Spleen (tissue), 11 donors: Measurements from ENCODE around the gene GATAD1. TPM values are rescaled to one million over a fixed set of nuclear protein-coding genes. Genes with fewer than 3 reads are reported as not detected.
"Not testable (repeated sequence)": the region's sequence is repeated elsewhere in the genome, so short reads cannot be mapped to it uniquely, and the experiment has no call there.

ENCODE experiments used
- DNase-seq: peaks from one replicate; pipeline ENCODE4 v3.0.0-alpha.2; 2020
- H3K27ac ChIP-seq, 8 donors: fragments of 200-600 bp; sonication (generic) in 7 of 8; 1 replicate in 4 of 8; 2 replicates in 4 of 8; pipeline versions ENCODE4 v1.5.0 to v1.8.0; 2016 to 2021; ENCODE audit warnings: inconsistent platforms in 4 of 8, mild to moderate bottlenecking in 4 of 8, moderate library complexity in 1 of 8
- H3K27me3 ChIP-seq, 7 donors: fragments of 200-600 bp; sonication (generic) in 6 of 7; replicated peaks in 1 of 7; 1 replicate in 4 of 7; 2 replicates in 3 of 7; pipeline versions ENCODE4 v1.5.0 to v1.8.0; 2016 to 2021; ENCODE audit warnings: inconsistent platforms in 3 of 7, mild to moderate bottlenecking in 1 of 7
- H3K36me3 ChIP-seq, 6 donors: fragments of 200-600 bp; sonication (generic) in 5 of 6; 1 replicate in 4 of 6; 2 replicates in 2 of 6; pipeline versions ENCODE4 v1.5.0 to v1.8.0; 2016 to 2021; ENCODE audit warnings: inconsistent platforms in 2 of 6
- H3K4me1 ChIP-seq, 6 donors: fragments of 200-600 bp; sonication (generic) in 5 of 6; 1 replicate in 3 of 6; 2 replicates in 3 of 6; pipeline versions ENCODE4 v1.5.0 to v1.8.0; 2016 to 2021; ENCODE audit warnings: inconsistent platforms in 3 of 6
- H3K4me3 ChIP-seq, 8 donors: fragments of 200-600 bp; sonication (generic) in 7 of 8; 1 replicate in 4 of 8; 2 replicates in 4 of 8; pipeline versions ENCODE4 v1.5.0 to v1.8.0; 2016 to 2021; ENCODE audit warnings: inconsistent platforms in 4 of 8, mild to moderate bottlenecking in 4 of 8, moderate library complexity in 2 of 8
- H3K9me3 ChIP-seq, 8 donors: fragments of 200-600 bp; sonication (generic) in 7 of 8; 1 replicate in 4 of 8; 2 replicates in 4 of 8; pipeline versions ENCODE4 v1.5.0 to v1.8.0; 2016 to 2021; ENCODE audit warnings: inconsistent platforms in 4 of 8
- POLR2A ChIP-seq, 3 donors: fragments of 450-650 bp; IDR thresholded peaks; one replicate each; pipeline ENCODE4 v1.5.1; 2017; ENCODE audit warnings: antibody characterized with exemption in 3 of 3, mild to moderate bottlenecking in 1 of 3
- POLR2AphosphoS5 ChIP-seq, 3 donors: sonication (generic); formaldehyde crosslinking; IDR thresholded peaks; one replicate each; pipeline ENCODE4 v1.5.1; 2017; ENCODE audit warnings: antibody characterized with exemption in 3 of 3
- WGBS, 5 donors: extraction: QIAGEN DNeasy Blood & Tissue Kit in 3 of 5; methylation state at CpG; one replicate each; pipeline versions ENCODE4 v1.1.5 to v1.1.7; 2013 to 2018; 5-methylcytosine and 5-hydroxymethylcytosine counted together
- intact Hi-C: fragments of 100-400 bp; cut with DNase I; formaldehyde crosslinking; loops from one replicate; pipeline ENCODE4 v1.15.0; 2023; ENCODE audit warnings: low total_unique reads
- polyA plus RNA-seq, 3 donors: library from polyadenylated mRNA; stranded (reverse); fragments of 200-250 nt; gene quantifications; one replicate each; pipeline ENCODE4 v1.2.1, GENCODE V29; 2013
- total RNA-seq, 7 donors: library from RNA; depleted of rRNA in 3 of 7; stranded (reverse); fragments of >200 nt in 3 of 7; fragmentation: NEBNext Ultra II Directional in 4 of 7; extraction: Animal tissue kit (Norgen Biotek cat#: 25700) in 4 of 7; gene quantifications; one replicate each; pipeline versions ENCODE4 v1.1.0 to v1.2.1, GENCODE V29; 2016 to 2021
- TF ChIP-seq, protein P1 (sequence below), 11 experiments: fragments of 200-600 bp in 7 of 11; fragments of 450-650 bp in 4 of 11; sonication (generic) in 4 of 11; IDR thresholded peaks in 8 of 11; conservative IDR thresholded peaks in 3 of 11; 1 replicate in 7 of 11; 2 replicates in 4 of 11; pipeline versions ENCODE4 v1.4.0 to v1.8.0; 2016 to 2021; ENCODE audit warnings: antibody characterized with exemption in 11 of 11, inconsistent platforms in 4 of 11, mild to moderate bottlenecking in 1 of 11
- donor health status: healthy with polysubstance abuse.
- donor health status: DM: no; HTN: no; CAD: no; lungs with moderate emphysema.
- donor health status: DM: no; HTN: no; CAD: no.
- donor health status: Bipolar disorder and iron deficiency.
- donor health status: healthy.
- donor health status: DM: no; HTN: no; CAD: no.
- donor health status: DM: yes; HTN: yes; CAD: no.

GATAD1 gene
- total and polyA plus RNA-seq, 10 donors = 14.2 to 56.9 (median 35.6) TPM

DNA sequence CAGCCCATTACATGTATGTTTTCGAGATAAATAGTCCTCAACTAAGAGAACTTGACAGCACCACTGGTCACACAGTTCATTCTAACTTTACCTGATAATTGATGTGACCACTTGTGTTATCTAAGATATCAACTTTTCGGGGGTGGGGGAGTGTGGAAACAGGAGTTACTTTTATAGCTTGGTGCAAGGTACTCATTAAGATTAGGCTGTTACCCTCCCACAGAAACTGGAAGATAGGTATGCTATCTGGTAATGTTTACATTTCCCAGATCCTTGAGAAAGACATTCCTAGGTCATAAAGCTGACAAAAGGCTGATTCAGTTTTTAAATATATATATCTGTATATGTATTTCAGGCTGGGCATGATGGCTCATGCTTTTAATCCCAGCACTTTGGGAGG is 19.4 kb downstream of the GATAD1 start:
- no peak overlapping the region for H3K27ac ChIP-seq
- peaks cover 0 to 68% (median 6%) of the 10 kb centered on the region in 6 donors for H3K36me3 ChIP-seq
- TF ChIP-seq, protein P1, sequence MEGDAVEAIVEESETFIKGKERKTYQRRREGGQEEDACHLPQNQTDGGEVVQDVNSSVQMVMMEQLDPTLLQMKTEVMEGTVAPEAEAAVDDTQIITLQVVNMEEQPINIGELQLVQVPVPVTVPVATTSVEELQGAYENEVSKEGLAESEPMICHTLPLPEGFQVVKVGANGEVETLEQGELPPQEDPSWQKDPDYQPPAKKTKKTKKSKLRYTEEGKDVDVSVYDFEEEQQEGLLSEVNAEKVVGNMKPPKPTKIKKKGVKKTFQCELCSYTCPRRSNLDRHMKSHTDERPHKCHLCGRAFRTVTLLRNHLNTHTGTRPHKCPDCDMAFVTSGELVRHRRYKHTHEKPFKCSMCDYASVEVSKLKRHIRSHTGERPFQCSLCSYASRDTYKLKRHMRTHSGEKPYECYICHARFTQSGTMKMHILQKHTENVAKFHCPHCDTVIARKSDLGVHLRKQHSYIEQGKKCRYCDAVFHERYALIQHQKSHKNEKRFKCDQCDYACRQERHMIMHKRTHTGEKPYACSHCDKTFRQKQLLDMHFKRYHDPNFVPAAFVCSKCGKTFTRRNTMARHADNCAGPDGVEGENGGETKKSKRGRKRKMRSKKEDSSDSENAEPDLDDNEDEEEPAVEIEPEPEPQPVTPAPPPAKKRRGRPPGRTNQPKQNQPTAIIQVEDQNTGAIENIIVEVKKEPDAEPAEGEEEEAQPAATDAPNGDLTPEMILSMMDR (IDR thresholded peaks at IDR 0.05 in 8 of 11, conservative IDR thresholded peaks at IDR 0.05 in 3 of 11) = no peak
- TF ChIP-seq POLR2A (IDR thresholded peaks at IDR 0.05) (no peak), POLR2AphosphoS5 (IDR thresholded peaks at IDR 0.05) (no peak)
- intact Hi-C loops = no loop called here
- H3K27me3 ChIP-seq = no peaks in the 10 kb centered on the region
- H3K4me3 ChIP-seq = no peak overlapping the region
- H3K9me3 ChIP-seq = peaks cover 0 to 5% (median 1%) of the 10 kb centered on the region in 8 donors
- no peak for DNase-seq
- 84 to 97% (median 94%) methylated on average over 2 of the region's 2 CpGs for WGBS, 5 donors
- no peaks in the 10 kb centered on the region for H3K4me1 ChIP-seq

DNA sequence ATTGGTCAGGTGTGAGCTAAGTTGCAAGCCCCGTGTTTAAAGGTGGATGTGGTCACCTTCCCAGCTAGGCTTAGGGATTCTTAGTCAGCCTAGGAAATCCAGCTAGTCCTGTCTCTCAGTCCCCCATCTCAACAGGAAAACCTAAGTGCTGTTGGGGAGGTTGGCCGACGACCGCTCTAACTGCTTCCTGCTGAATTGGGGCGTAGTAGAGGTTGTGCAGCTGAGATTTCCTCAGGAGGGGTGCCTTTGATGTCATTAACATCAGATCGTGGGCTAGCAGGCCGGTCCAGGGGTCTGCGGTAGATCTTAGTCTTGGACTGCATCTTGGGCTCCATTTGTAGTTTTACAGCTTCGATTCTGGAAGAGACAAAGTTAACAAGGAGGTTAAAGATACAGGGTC is 21.3 kb downstream of the GATAD1 start:
- H3K27ac ChIP-seq, DNase-seq, H3K27me3 ChIP-seq, H3K4me3 ChIP-seq, H3K4me1 ChIP-seq, H3K9me3 ChIP-seq, intact Hi-C loops: not testable (repeated sequence)
- 93 to 97% (median 95%) methylated on average over 9 of the region's 9 CpGs for WGBS, 5 donors
- H3K36me3 ChIP-seq = peaks cover 0 to 75% (median 6%) of the 10 kb centered on the region in 6 donors

DNA sequence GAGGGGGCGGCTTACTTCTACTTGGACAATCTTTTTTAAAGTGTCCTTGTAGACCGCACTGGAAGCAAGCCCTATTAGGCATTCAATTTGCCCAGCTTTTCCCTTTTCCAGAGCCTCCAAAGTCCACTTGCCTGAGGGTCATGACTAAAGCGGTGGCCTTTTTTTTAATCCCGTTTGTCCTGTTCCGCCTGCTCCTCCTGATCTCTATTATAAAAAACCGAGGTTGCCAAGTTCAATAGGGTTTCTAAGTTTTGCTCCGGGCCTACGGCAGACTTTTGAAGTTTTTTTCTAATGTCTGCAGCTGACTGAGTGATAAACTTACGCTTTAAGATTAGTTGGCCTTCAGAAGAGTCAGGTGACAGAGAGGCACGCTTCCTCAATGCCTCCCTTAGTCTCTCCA is 26.7 kb downstream of the GATAD1 start:
- H3K4me1 ChIP-seq, H3K27me3 ChIP-seq, H3K9me3 ChIP-seq, H3K27ac ChIP-seq, DNase-seq, intact Hi-C loops, H3K4me3 ChIP-seq: not testable (repeated sequence)
- H3K36me3 ChIP-seq = peaks cover 0 to 67% (median 0%) of the 10 kb centered on the region in 6 donors
- 90 to 96% (median 92%) methylated on average over 10 of the region's 10 CpGs for WGBS, 5 donors

DNA sequence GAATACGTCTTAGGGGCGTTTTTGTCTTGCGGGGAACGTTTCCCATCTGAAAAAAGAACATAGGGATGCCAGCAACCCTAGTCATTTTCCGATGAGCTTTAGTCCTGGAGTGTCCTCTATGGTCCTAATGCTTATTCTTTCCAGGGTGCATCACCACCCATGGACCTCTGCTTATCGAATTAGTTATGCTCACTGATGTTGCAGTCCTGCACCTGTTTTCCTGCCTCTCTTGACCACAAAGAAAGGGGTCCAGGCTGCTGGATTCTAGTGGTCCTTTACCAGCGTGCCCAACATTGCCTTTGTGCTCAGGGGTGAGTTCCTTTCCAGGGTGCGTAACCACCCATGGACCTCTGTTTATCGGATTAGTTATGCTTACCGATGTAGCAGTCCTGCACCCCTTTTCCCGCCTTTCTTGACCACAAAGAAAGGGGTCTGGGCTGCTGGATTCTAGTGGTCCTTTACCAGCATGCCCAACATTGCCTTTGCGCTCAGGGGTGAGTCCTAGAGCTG is 28.0 kb downstream of the GATAD1 start:
- H3K4me1 ChIP-seq, H3K27ac ChIP-seq: not testable (repeated sequence)
- WGBS, 5 donors = 89 to 97% (median 90%) methylated on average over 12 of the region's 12 CpGs

DNA sequence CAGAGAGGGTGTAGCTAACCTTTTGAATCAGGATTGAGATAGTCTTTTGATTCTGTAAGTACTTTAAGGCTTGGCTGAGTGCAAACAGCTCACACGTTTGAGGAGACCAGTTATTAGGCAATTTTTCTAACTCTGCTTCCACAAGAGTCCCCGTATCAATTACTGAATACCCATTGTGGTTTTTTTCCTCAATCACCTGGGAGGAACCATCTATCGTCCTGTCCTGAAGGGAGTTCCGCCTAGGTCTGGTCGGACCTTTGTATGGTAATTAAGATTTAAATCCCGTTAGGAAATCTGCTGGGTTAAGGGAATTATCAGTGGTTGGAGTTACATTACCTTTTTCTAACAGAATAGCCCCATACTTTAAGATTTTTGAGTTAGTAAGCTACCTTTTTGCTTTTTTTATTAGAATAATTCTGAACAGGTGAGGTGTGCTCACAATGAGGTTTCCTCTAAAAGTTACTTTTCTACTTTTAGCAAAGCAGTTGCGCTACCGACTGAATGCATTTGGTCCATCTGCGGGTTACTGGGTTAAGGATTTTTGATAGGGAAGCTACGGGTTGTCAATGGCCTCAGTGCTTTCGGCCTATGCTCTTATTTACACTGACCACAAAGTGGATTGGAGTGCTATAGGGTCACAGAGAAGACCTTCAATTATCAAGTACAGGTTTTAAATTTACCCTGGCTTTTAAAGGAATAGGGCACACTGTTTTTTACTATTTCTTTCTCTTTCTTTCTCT is 28.7 kb downstream of the GATAD1 start:
- H3K27me3 ChIP-seq, DNase-seq, H3K9me3 ChIP-seq, H3K4me3 ChIP-seq, intact Hi-C loops, H3K27ac ChIP-seq, H3K4me1 ChIP-seq: not testable (repeated sequence)
- 90 to 95% (median 92%) methylated on average over 11 of the region's 11 CpGs for WGBS, 5 donors
- H3K36me3 ChIP-seq = peaks cover 0 to 55% (median 0%) of the 10 kb centered on the region in 6 donors

More for the DNA sequence above, 28.0 kb downstream of the GATAD1 start:
- intact Hi-C loops, H3K27me3 ChIP-seq, H3K9me3 ChIP-seq, H3K4me3 ChIP-seq, DNase-seq: not testable (repeated sequence)
- H3K36me3 ChIP-seq = peaks cover 0 to 60% (median 0%) of the 10 kb centered on the region in 6 donors

DNA sequence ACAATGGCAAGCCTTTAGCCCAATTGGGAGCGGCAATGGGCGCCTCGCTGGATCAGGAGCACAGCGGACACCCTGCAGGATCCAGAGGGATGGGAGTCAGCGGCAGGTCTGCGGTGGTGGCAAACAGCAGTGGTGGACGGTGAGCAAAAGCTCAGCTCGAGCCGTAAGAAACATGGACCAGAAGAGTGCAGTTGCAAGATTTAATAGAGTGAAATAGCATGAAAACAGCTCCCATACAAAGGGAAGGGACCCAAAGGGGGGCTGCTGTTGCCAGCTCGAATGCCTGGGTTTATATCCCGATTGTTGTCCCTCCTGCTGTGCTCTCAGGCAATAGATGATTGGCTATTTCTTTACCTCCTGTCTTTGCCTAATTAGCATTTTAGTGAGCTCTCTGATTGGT is 30.4 kb downstream of the GATAD1 start, which contains the start of gene ERVW-1:
TSS of gene ERVW-1 (minus strand) at position 266 of the 400 bp plus-strand sequence. CDS start 7,565 bp downstream, outside the sequence.
- DNase-seq, H3K4me1 ChIP-seq, intact Hi-C loops, H3K9me3 ChIP-seq, H3K27ac ChIP-seq, H3K27me3 ChIP-seq, H3K4me3 ChIP-seq: not testable (repeated sequence)
- WGBS, 5 donors = 94 to 98% (median 97%) methylated on average over 11 of the region's 11 CpGs
- H3K36me3 ChIP-seq = peaks cover 0 to 40% (median 0%) of the 10 kb centered on the region in 6 donors
